Inflammatory macrophage (primary cell): Measurements from ENCODE around the gene CPLX1.

Source experiments
- DNase-seq, 2 donors: peaks; one replicate each; pipeline ENCODE4 v3.0.0-alpha.2; 2020 to 2022

The CPLX1 gene

DNA sequence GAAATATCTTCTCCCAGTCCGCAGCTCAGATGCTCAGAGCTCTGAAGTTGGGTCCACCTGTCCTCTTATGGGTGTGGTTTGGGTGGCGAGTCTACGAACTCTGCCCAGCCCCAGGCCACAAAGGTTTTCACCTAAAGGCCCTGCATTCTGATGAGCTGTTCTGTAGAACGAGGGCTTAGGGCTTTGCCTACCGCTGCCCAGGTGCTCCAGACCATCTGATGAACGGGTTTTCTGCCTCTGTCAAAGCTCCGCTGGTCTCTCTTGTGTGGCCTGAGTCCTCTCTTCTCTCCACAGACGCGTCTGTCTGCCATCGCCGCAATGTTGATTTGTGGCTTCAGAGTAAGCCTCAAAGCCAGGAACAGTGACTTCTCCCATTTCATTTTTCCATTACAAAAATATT lies 28.4 kb upstream of the CPLX1 start:
- DNase-seq, result no peak

DNA sequence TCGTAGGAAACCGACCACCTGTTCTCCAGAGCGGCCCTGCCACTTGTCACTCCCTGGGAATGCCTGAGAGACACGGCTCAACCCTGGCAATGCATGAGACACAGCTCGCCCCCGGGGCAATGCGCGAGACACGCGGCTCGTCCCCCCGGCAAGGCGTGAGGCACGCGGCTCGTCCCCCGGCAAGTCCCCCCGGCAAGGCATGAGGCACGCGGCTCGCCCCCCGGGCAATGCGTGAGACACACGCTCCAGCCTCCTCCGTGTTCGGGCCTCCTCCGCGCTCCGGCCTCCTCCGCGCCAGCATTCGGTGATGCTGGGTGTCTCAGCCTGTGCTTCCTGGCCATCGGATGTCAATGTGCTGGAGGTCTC lies 27.5 kb upstream of the CPLX1 start:
- DNase-seq, result no peak

GRCh38 chr4:851701-852430 lies 25.9 kb upstream of the CPLX1 start:
- DNase-seq, result no peak

DNA sequence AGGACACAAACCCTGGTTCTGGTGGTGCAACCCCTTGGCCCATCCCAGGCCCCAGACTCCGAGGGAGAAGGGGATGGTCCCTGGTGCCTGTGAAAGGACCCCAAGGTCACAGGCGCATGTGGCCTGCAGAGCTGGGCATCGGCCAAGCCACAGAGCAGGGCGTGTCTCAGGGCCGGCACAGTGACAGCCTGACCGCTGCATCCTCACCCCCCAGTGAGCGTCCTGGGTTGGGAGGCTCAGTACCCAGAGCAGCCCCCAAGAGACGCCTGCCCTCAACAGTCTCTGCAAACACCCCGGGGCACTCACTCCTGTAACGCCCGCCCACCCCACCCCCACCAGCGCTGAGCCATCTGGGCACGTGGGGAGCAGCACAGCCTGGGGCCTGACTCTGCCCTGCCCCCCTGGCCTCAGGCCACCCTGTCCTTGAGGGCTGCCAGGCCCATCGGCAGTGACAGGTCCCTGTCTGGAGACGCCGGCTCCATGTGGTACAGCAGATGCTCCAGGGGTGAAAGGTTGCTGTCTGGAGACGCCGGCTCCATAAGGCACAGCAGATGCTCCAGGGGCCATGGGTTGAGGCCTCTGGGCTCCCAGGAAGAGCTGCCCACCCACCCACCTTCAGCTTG lies 24.5 kb upstream of the CPLX1 start:
- no peak for DNase-seq

DNA sequence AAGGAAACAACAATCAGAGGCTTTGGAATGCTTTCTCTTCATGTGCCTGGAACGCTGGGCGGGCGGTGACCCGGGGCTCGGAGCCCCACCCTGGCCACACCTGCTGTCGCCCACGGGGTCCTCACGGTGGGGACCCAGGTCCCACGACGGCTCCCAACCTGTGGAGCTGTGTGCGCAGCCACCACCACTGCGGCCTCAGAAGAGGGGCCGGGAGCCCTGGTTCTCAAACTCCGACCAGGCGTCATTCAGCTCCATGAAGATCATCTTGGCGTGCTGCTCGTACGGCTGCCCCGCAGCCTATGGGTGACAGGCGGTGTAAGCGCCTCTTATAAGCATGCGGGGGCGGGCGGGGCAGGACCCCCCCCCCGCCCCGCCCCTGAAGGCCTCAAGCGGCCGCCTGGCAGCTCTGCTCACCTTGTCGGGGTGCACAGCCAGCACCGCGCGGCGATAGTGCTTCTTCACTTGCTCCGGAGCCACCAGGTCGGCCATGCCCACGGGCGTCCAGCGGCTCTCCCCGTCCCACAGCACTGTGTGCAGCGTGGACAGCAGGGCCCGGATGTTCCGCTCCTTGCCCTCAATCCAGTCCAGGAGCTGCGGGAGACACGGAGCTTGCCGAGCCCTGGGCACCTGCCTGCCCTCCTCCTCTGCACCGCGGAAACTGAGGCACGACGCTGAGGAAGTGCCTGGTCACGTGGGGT lies 23.7 kb upstream of the CPLX1 start:
- DNase-seq, result no peak

DNA sequence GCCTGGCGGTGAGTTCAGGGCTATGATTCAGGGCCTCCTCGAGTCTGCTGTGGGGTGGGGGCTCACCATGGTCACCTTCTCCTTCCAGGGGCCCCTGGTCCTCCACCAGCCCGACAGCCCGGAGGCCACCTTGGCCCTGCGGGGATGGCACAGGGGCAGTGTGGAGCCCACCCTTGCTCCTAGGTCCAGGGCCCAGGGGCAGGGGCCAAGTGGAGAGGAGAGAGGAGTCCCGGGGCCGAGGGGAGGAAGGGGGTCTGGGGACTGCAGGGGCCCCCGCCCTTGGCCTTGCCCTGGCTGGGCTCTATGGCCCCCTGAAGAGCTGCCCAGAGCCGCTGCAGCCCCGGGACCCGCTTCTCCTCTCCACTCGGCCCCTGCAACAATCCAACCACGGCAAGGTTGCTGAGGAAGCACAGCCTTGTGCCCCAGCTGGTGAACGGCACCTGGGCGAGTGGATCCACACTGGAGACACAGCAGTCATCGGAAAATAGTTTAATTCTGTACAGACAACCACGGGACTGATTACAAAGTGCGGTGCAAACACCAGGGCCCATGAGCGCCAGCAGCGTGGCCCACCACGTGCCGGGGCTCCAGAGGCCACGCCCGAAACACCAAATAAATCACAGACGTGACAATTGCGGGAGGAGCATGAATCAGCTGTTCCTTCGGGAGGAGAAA lies 23.0 kb upstream of the CPLX1 start:
- DNase-seq, result no peak

DNA sequence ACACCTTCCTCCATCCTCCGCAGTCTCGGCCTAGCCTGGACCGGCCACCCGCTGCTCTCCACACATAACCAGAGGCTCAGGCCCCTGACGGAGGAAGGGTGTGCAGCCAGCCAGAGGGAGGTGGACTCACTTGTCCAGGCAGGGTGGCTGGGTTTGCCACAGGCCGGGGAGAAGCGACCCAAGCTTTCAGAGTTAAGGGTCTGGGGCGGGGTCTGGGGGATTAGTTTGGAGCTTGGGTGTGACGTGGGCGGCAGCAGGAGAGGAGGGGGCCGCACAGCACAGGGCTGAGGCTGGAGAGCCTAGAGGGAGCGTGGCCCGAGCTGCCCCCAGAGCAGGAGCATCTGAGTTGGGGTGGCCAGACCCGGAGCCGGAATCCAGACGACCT lies 22.4 kb upstream of the CPLX1 start:
- no peak for DNase-seq

- no peak for DNase-seq
These were observed 19.9 kb upstream of the CPLX1 start for GRCh38 chr4:845836-846251.

DNA sequence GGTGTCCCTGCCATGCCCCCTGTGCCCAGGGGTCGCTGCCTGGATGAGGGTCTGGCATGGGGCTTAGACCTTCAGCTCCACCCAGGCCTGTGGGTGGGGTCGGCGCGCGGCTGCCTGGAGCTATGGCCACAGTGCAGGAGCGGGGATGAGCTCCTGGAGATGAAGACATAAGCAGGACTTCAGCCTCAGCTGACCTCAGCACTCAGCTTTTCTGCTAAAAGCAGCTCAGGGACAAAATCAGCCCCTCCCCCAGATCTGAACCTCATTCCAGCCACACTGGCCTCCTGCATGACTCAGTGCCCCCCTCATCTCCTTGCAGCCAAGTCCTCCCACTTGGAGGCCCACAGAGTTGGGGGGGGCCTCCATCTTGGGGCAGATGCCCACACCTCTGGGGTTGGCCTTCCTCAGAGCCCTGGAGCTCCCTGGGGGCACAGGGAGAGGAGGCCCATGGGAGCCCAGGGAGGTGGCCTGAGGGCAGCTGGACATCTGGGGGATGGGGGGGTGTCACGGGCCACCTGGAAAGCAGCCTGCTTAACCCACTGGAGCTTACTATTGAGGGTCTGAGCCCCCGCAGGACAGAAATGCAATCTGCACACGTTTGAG lies 19.4 kb upstream of the CPLX1 start:
- no peak for DNase-seq

- no peak for DNase-seq
These were observed 18.9 kb upstream of the CPLX1 start for GRCh38 chr4:844752-845232.

- no peak for DNase-seq
These were observed 13.9 kb upstream of the CPLX1 start for GRCh38 chr4:839675-840443.

- DNase-seq, result no peak
These were observed 11.8 kb upstream of the CPLX1 start for GRCh38 chr4:837772-838171.

DNA sequence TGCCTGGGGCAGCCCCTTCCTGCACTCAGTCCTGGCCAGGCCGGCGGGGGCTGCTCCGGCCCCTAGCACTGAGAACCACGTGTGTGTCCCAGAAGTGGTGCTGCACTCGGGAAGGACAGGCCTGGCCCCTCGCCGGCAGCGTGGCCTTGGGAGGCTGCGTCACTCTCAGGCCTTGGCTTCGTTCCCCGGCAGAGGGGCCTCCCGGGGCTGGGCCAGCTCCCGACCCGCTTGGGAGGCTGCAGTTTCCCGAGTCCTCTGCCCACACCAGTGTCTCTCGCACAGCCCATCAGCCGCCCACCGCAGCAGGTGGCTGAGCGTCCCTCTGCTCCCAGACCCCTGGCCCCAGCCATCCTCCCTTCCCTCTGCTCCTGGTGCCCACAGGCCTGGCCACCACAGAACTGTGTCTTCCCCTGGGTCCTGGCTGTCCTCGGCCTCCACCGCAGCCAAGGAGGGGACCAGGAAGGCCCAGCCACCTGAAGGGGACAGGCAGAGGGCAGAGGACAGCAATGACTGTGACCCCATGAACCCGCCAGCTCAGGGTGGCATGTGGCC lies 10.9 kb upstream of the CPLX1 start:
- DNase-seq, result no peak

GRCh38 chr4:836003-836511 lies 10.1 kb upstream of the CPLX1 start:
- no peak for DNase-seq

DNA sequence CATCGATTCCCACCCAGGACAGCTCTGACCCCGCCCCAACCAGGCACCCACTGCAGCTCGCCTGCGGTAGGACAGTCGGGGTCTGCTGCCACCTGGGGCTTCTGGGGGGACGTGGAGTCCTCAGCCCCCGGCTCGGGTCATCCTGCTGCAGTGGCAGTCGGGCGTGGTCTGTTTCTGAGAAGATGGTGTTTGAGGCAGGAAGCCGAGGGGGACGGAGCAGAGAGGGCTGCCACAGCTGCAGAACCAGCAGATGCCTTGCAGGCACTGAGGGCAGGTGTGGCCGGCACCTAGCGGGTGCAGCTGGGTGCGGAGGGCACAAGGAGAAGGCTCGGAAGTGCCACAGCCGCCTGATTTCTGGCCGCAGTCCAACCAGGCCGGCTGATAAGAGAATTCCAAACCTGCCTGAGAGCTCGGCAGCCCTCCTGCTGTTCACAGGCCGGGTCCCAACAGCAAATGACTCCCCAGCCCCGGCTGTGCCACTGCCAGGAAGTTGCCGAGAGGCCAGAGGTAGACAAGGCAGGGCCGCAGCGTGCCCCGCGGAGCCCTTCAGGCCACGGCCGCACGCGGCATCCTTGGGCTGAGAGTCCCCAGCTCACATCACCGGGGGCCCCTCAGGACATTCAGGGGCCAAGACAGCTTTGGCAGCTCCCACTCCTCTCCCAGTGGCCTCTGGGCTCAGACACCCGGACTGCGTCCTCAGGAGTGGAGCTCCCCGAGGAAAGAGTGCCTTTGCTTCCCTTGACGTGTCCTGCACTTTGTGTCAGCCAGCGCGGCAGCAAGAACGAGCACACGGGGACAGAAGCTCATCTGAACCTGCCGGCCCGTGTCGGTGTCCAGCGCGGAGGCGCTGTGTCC lies 9.4 kb upstream of the CPLX1 start:
- DNase-seq, result no peak

GRCh38 chr4:834368-835147 lies 8.6 kb upstream of the CPLX1 start:
- DNase-seq, result no peak

DNA sequence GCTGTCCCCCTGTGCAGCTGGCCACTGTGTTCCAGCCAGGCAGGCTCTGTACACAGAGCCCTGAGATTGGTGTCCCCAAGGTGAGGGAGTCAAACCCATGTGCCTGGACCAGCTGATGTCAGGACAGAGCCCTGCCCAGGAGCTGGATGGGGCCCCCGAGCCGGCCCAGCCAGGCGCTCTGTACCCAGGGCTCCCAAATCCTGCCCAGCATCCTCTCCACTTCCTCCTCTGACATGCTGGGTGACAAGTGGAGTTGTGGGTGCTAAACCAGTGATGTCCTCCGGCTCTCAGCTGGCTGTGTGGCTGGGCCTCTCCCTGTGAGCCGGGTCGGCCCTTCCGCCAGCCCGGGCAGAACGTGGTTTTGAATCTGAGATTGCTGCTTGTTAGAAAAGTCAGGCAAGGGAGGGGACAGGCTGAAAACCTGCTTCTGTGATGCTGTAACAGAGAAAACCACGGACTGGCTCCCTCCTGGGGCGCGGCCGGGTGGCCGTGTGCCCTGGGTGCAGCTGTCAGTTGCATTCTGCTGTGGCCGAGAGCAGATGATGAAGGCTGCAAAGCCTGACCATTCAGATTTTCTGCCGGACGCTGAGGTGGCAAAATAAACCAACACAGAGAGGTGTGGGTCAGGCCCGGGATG lies 7.9 kb upstream of the CPLX1 start:
- DNase-seq, result no peak

- peak in 1 of 2 donors; percentile 14 for DNase-seq
These were observed 7.2 kb upstream of the CPLX1 start for GRCh38 chr4:833156-833555.

- no peak for DNase-seq
These were observed 6.6 kb upstream of the CPLX1 start for GRCh38 chr4:832536-832935.
